DOHH2 (cell line): ENCODE results near the gene UBE2QL1.

ENCODE experiments used
- EZH2phosphoT487 ChIP-seq: fragments of 200-600 bp; sonication (generic); IDR thresholded peaks from 2 replicates; pipeline ENCODE4 v1.6.1; 2017; ENCODE audit warnings: borderline replicate concordance, mild to moderate bottlenecking, antibody characterized with exemption, low read length, moderate library complexity, mixed read lengths
- TF ChIP-seq, protein P1 (sequence below): fragments of 200-600 bp; sonication (generic); IDR thresholded peaks from one replicate; pipeline ENCODE4 v1.5.1; 2014; ENCODE audit warnings: antibody characterized with exemption, mild to moderate bottlenecking, low read depth, low read length; ENCODE audit not compliant: poor library complexity, severe bottlenecking

DNA sequence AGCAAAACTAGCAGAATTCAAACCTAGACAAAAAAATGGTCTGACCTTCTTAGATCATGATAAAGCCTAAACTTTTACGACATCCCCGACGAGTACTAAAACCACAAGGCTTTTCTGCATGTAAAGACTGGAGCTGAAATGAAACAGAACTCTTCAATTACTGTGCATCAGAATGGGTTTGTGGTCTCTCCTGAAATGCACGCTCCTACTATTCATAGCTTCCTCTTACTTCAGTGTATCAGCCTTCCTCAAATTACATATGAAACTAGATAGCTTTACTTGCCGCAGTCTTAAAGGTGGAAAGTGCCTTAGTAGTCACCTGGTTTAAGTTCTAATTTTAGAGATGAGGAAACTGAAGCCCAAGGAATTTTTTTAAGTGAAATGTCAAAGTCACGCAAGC, 45.7 kb upstream of the UBE2QL1 start:
- TF ChIP-seq, protein P1, sequence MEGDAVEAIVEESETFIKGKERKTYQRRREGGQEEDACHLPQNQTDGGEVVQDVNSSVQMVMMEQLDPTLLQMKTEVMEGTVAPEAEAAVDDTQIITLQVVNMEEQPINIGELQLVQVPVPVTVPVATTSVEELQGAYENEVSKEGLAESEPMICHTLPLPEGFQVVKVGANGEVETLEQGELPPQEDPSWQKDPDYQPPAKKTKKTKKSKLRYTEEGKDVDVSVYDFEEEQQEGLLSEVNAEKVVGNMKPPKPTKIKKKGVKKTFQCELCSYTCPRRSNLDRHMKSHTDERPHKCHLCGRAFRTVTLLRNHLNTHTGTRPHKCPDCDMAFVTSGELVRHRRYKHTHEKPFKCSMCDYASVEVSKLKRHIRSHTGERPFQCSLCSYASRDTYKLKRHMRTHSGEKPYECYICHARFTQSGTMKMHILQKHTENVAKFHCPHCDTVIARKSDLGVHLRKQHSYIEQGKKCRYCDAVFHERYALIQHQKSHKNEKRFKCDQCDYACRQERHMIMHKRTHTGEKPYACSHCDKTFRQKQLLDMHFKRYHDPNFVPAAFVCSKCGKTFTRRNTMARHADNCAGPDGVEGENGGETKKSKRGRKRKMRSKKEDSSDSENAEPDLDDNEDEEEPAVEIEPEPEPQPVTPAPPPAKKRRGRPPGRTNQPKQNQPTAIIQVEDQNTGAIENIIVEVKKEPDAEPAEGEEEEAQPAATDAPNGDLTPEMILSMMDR: no peak
- TF ChIP-seq EZH2phosphoT487: no peak
